A673 (cell line): ENCODE data around the gene SELENOS. TPM values are rescaled to one million over a fixed set of nuclear protein-coding genes. Genes with fewer than 3 reads are reported as not detected.

Experiments
- BruUV-seq: library from RNA; stranded (reverse); fragments of 400-500 nt; replicated peaks from 2 replicates; lab custom pipeline; 2021; lab: Mats Ljungman, UMichigan
- CTCF ChIA-PET: fragments of 300-600 bp; sonication (Branson Sonifier 250); formaldehyde crosslinking; loops from one replicate; lab custom pipeline; 2022; ENCODE audit warnings: antibody characterized with exemption; lab: Charles Lee
- POLR2A ChIA-PET: fragments of 300-600 bp; sonication (Branson Sonifier 250); formaldehyde crosslinking; loops from one replicate; lab custom pipeline; 2022; ENCODE audit warnings: antibody characterized with exemption; ENCODE audit not compliant: low non-redundant PET; lab: Charles Lee
- DNase-seq: peaks from one replicate; pipeline ENCODE4 v3.0.0-alpha.2; 2015; ENCODE audit warnings: low spot score
- H3K27ac ChIP-seq: fragments of 200-600 bp; sonication (generic); 2 replicates; pipeline ENCODE4 v1.5.1; 2016; ENCODE audit warnings: mixed run types, low read depth, mild to moderate bottlenecking, mixed read lengths, antibody characterized with exemption, low read length; ENCODE audit not compliant: poor library complexity, severe bottlenecking
- H3K27me3 ChIP-seq: fragments of 200-600 bp; sonication (generic); replicated peaks from 2 replicates; pipeline ENCODE4 v1.6.1; 2017; ENCODE audit warnings: mixed run types, low read depth, mild to moderate bottlenecking, mixed read lengths, antibody characterized with exemption, low read length; ENCODE audit not compliant: insufficient read depth, poor library complexity
- H3K36me3 ChIP-seq: fragments of 200-600 bp; sonication (generic); 2 replicates; pipeline ENCODE4 v1.6.1; 2016; ENCODE audit warnings: mixed run types, mild to moderate bottlenecking, mixed read lengths, antibody characterized with exemption, low read length; ENCODE audit not compliant: insufficient read depth, poor library complexity, severe bottlenecking
- H3K4me1 ChIP-seq: fragments of 200-600 bp; sonication (generic); 2 replicates; pipeline ENCODE4 v1.6.1; 2017; ENCODE audit warnings: mixed run types, mild to moderate bottlenecking, mixed read lengths, antibody characterized with exemption, low read length; ENCODE audit not compliant: insufficient read depth, poor library complexity, severe bottlenecking
- H3K4me3 ChIP-seq: fragments of 200-600 bp; sonication (generic); 2 replicates; pipeline ENCODE4 v1.5.1; 2016; ENCODE audit warnings: low read depth, mixed run types, mild to moderate bottlenecking, mixed read lengths, low read length; ENCODE audit not compliant: poor library complexity, severe bottlenecking
- H3K9me3 ChIP-seq: fragments of 200-600 bp; sonication (generic); 2 replicates; pipeline ENCODE4 v1.6.1; 2016; ENCODE audit warnings: mixed run types, low read depth, mild to moderate bottlenecking, mixed read lengths, antibody characterized with exemption, low read length; ENCODE audit not compliant: poor library complexity, severe bottlenecking
- CTCF ChIP-seq: fragments of 300-800, 200-600 bp; sonication (generic); conservative IDR thresholded peaks from 2 replicates; pipeline ENCODE4 v1.5.1; 2017; ENCODE audit warnings: low read depth, mild to moderate bottlenecking, antibody characterized with exemption, low read length, moderate library complexity, mixed read lengths
- EZH2 ChIP-seq: fragments of 200-600 bp; sonication (generic); IDR thresholded peaks from 2 replicates; pipeline ENCODE4 v1.6.1; 2017; ENCODE audit warnings: borderline replicate concordance, low read depth, mild to moderate bottlenecking, mixed read lengths, antibody characterized with exemption, low read length; ENCODE audit not compliant: poor library complexity, severe bottlenecking
- intact Hi-C: fragments of 100-400 bp; cut with micrococcal nuclease; formaldehyde crosslinking; loops from one replicate; pipeline ENCODE4 v1.10.0; 2022; ENCODE audit not compliant: unreplicated experiment
- total RNA-seq: library from RNA; stranded (reverse); gene quantifications from 2 replicates; pipeline ENCODE4 v1.2.3, GENCODE V29; 2021

The SELENOS gene
- total RNA-seq, 1 experiment from 2014 or later, result 40.1 TPM

DNA sequence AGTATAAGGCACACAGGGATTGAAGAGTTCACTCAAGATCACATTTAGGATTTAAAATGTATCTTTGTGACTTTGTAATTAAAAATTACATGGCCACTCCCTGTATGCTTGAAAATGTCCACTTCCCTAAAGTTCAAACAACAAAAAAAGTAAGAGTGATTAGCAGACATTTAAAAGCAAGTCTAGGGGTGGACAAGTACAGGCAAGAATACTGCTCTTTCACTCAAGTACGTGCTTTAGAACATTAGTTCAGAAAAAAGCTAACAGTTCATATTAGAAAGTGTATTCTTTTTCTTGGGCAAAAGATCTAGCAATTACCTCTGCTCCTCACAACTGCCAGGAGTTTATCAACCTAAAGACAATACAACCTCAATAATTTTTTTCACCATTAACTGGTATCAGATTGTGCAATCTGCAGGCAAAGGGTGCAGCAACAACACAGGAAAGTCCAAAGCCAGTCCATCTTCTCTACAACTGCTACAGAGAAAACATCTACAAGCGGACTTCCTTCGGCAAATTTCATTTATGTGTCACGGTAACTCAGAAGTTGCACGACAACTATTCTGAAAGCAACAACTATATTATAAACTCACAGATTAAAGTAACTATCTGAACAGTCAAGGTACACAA, 43.5 kb downstream of the SELENOS start:
- intact Hi-C loops, result no loop called here
- ChIA-PET CTCF (no interaction called here), POLR2A (no interaction called here)
- Histone ChIP-seq H3K4me3 (no peak overlapping the region), H3K27ac (no peak overlapping the region), H3K4me1 (no peaks in the 10 kb centered on the region), H3K36me3 (peaks cover 19% of the 10 kb centered on the region), H3K9me3 (no peaks in the 10 kb centered on the region), H3K27me3 (no peaks in the 10 kb centered on the region)
- no peak for TF ChIP-seq CTCF
- no peak for DNase-seq
- BruUV-seq, result no TSS peak

- no peak overlapping the region for H3K4me3 ChIP-seq
- no peaks in the 10 kb centered on the region for H3K4me1 ChIP-seq
- H3K36me3 ChIP-seq, result peaks cover 19% of the 10 kb centered on the region
- no peaks in the 10 kb centered on the region for H3K27me3 ChIP-seq
- TF ChIP-seq CTCF, result no peak
- TF ChIP-seq EZH2, result no peak
- no peak for DNase-seq
- H3K9me3 ChIP-seq, result peaks cover 5% of the 10 kb centered on the region
- ChIA-PET POLR2A (no interaction called here), CTCF (no interaction called here)
- intact Hi-C loops, result no loop called here
- no TSS peak for BruUV-seq
- no peak overlapping the region for H3K27ac ChIP-seq
Observed at GRCh38 chr15:101232677-101233076, 44.6 kb downstream of the SELENOS start.

- CTCF ChIA-PET, result no interaction called here
- Histone ChIP-seq H3K9me3 (peaks cover 5% of the 10 kb centered on the region), H3K27me3 (no peaks in the 10 kb centered on the region), H3K27ac (no peak overlapping the region), H3K4me1 (no peaks in the 10 kb centered on the region), H3K36me3 (peaks cover 9% of the 10 kb centered on the region), H3K4me3 (no peak overlapping the region)
- POLR2A ChIA-PET, result no interaction called here
- BruUV-seq, result no TSS peak
- no peak for DNase-seq
- TF ChIP-seq EZH2 (no peak), CTCF (no peak)
- intact Hi-C loops, result no loop called here
Observed at GRCh38 chr15:101228313-101228712, 49.0 kb downstream of the SELENOS start.
